Large intestine (tissue), 3 donors: ENCODE data around the gene GMNN. TPM values are rescaled to one million over a fixed set of nuclear protein-coding genes. Genes with fewer than 3 reads are reported as not detected.
"Not testable (repeated sequence)": the region's sequence is repeated elsewhere in the genome, so short reads cannot be mapped to it uniquely, and the experiment has no call there.

Experiments
- DNase-seq, 2 donors: peaks; one replicate each; pipeline versions ENCODE4 v3.0.0 to v3.0.0-alpha.2; 2013
- H3K27ac ChIP-seq: one replicate; pipeline ENCODE4 v1.5.1; 2013; ENCODE audit warnings: low read length
- H3K27me3 ChIP-seq: 2 replicates; pipeline ENCODE4 v1.6.1; 2013; ENCODE audit warnings: low read length; ENCODE audit not compliant: control insufficient read depth, insufficient read depth
- H3K36me3 ChIP-seq: 2 replicates; pipeline ENCODE4 v1.6.1; 2013; ENCODE audit warnings: low read length; ENCODE audit not compliant: control insufficient read depth, insufficient read depth
- H3K4me1 ChIP-seq: one replicate; pipeline ENCODE4 v1.6.1; 2013; ENCODE audit warnings: low read length; ENCODE audit not compliant: control insufficient read depth, insufficient read depth
- H3K4me3 ChIP-seq: one replicate; pipeline ENCODE4 v1.5.1; 2013; ENCODE audit warnings: low read length
- H3K9me3 ChIP-seq: one replicate; pipeline ENCODE4 v1.6.1; 2013; ENCODE audit warnings: mild to moderate bottlenecking, low read depth, low read length, moderate library complexity; ENCODE audit not compliant: control insufficient read depth
- WGBS: methylation state at CpG from one replicate; pipeline ENCODE4 v1.1.5; 2013; ENCODE audit warnings: low lambda C conversion rate; ENCODE audit not compliant: insufficient coverage; 5-methylcytosine and 5-hydroxymethylcytosine counted together
- polyA plus RNA-seq: library from polyadenylated mRNA; unstranded; fragments of 120-200 nt; gene quantifications from one replicate; pipeline ENCODE4 v1.2.1, GENCODE V29; 2013

The GMNN gene
- polyA plus RNA-seq, 1 donor = 36.0 TPM

GRCh38 chr6:24760210-24760609 is 14.5 kb upstream of the GMNN start:
- Histone ChIP-seq H3K4me3 (no peak overlapping the region), H3K9me3 (no peaks in the 10 kb centered on the region), H3K4me1 (peaks cover 4% of the 10 kb centered on the region), H3K36me3 (no peaks in the 10 kb centered on the region), H3K27ac (no peak overlapping the region), H3K27me3 (no peaks in the 10 kb centered on the region)
- DNase-seq = no peak
- WGBS = no CpG with 5 or more reads among the region's 5 CpGs

- Histone ChIP-seq H3K27me3 (no peaks in the 10 kb centered on the region), H3K27ac (no peak overlapping the region), H3K4me3 (no peak overlapping the region), H3K4me1 (peaks cover 4% of the 10 kb centered on the region), H3K9me3 (peaks cover 4% of the 10 kb centered on the region), H3K36me3 (no peaks in the 10 kb centered on the region)
- WGBS = no CpG with 5 or more reads among the region's 17 CpGs
- DNase-seq = no peak
These were observed 13.4 kb upstream of the GMNN start for GRCh38 chr6:24761193-24761835.

- Histone ChIP-seq H3K9me3 (peaks cover 4% of the 10 kb centered on the region), H3K36me3 (no peaks in the 10 kb centered on the region), H3K4me1 (peaks cover 4% of the 10 kb centered on the region), H3K27me3 (no peaks in the 10 kb centered on the region), H3K4me3 (no peak overlapping the region), H3K27ac (no peak overlapping the region)
- no peak for DNase-seq
These were observed 12.9 kb upstream of the GMNN start for GRCh38 chr6:24761851-24762250.

GRCh38 chr6:24763578-24763977 is 11.2 kb upstream of the GMNN start:
- WGBS = 27% methylated on average over 2 of the region's 3 CpGs
- Histone ChIP-seq H3K27ac (peak overlapping the region; percentile 26), H3K9me3 (peaks cover 4% of the 10 kb centered on the region), H3K4me3 (no peak overlapping the region), H3K4me1 (peaks cover 4% of the 10 kb centered on the region), H3K27me3 (no peaks in the 10 kb centered on the region), H3K36me3 (no peaks in the 10 kb centered on the region)
- peak; percentile 75 to 90 for DNase-seq

- not testable (repeated sequence) for DNase-seq, H3K36me3 ChIP-seq, H3K27me3 ChIP-seq, H3K27ac ChIP-seq, H3K4me1 ChIP-seq, H3K4me3 ChIP-seq, H3K9me3 ChIP-seq
- WGBS = no CpG with 5 or more reads among the region's 20 CpGs
These were observed 9.6 kb upstream of the GMNN start for GRCh38 chr6:24764833-24765828.

GRCh38 chr6:24765968-24766367 is 8.8 kb upstream of the GMNN start:
- no CpG with 5 or more reads among the region's 26 CpGs for WGBS
- not testable (repeated sequence) for H3K4me3 ChIP-seq, DNase-seq, H3K27ac ChIP-seq, H3K27me3 ChIP-seq, H3K36me3 ChIP-seq, H3K9me3 ChIP-seq, H3K4me1 ChIP-seq

- no peak overlapping the region for H3K27ac ChIP-seq
- WGBS = 51% methylated on average over 5 of the region's 9 CpGs
- peak in 1 of 2 donors; percentile 50 for DNase-seq
These were observed 7.9 kb upstream of the GMNN start for GRCh38 chr6:24766680-24767462.

GRCh38 chr6:24768361-24768760 is 6.4 kb upstream of the GMNN start:
- DNase-seq = no peak
- Histone ChIP-seq H3K27ac (no peak overlapping the region), H3K9me3 (peaks cover 4% of the 10 kb centered on the region), H3K36me3 (no peaks in the 10 kb centered on the region), H3K4me1 (peaks cover 4% of the 10 kb centered on the region), H3K4me3 (no peak overlapping the region), H3K27me3 (no peaks in the 10 kb centered on the region)
- 100% methylated on average over 2 of the region's 5 CpGs for WGBS

More at GRCh38 chr6:24766680-24767462, 7.9 kb upstream of the GMNN start:
- Histone ChIP-seq H3K4me3 (no peak overlapping the region), H3K4me1 (peaks cover 4% of the 10 kb centered on the region), H3K27me3 (no peaks in the 10 kb centered on the region), H3K36me3 (no peaks in the 10 kb centered on the region), H3K9me3 (peaks cover 4% of the 10 kb centered on the region)

GRCh38 chr6:24775520-24776058 is 852 bp downstream of the GMNN start:
- Histone ChIP-seq H3K9me3 (no peaks in the 10 kb centered on the region), H3K4me1 (peaks cover 12% of the 10 kb centered on the region), H3K36me3 (peaks cover 1% of the 10 kb centered on the region), H3K4me3 (peak overlapping the region; percentile 87), H3K27me3 (no peaks in the 10 kb centered on the region), H3K27ac (peak overlapping the region; percentile 92)
- WGBS = 0% methylated on average over 7 of the region's 20 CpGs
- no peak for DNase-seq

- H3K27ac ChIP-seq = no peak overlapping the region
- H3K4me3 ChIP-seq = peak overlapping the region; percentile 2
- peaks cover 14% of the 10 kb centered on the region for H3K4me1 ChIP-seq
- no CpG with 5 or more reads among the region's 1 CpG for WGBS
- H3K36me3 ChIP-seq = peaks cover 8% of the 10 kb centered on the region
- no peaks in the 10 kb centered on the region for H3K27me3 ChIP-seq
- no peaks in the 10 kb centered on the region for H3K9me3 ChIP-seq
- DNase-seq = no peak
These were observed 2.5 kb downstream of the GMNN start for GRCh38 chr6:24777227-24777626.
